DND-41 (cell line): Measurements from ENCODE around the gene RNF220.

Experiments
- CTCF ChIP-seq: IDR thresholded peaks from 2 replicates; pipeline ENCODE4 v1.5.1; 2012; ENCODE audit warnings: borderline replicate concordance, low read length, moderate library complexity, mild to moderate bottlenecking; ENCODE audit not compliant: poor library complexity, severe bottlenecking; ENCODE audit errors: extremely low read depth
- EZH2 ChIP-seq: IDR thresholded peaks from 3 replicates; pipeline ENCODE4 v1.6.1; 2012; ENCODE audit warnings: borderline replicate concordance, low read depth, mild to moderate bottlenecking, moderate library complexity, low read length, inconsistent platforms; ENCODE audit not compliant: severe bottlenecking

DNA sequence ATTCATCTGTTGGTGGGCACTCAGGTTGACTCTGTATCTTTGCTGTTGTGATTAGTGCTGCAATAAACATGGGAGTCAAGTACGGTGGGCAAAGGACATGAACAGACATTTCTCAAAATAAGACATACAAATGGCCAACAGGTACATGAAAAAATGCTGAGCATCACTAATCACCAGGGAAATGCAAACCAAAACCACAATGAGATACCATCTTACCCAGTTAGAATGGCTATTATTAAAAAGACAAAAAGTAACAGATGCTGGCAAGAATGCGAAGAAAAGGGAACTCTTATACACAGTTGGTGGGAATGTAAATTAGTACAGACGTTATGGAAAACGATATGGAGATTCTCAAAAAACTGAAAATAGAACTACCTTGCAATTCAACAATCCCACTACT, 170.3 kb downstream of the RNF220 start:
- TF ChIP-seq CTCF (no peak), EZH2 (no peak)
